Hepatocyte (in vitro differentiated cells): ENCODE data around the gene MARK1. TPM values are rescaled to one million over a fixed set of nuclear protein-coding genes. Genes with fewer than 3 reads are reported as not detected.

Experiments used
- DNase-seq: peaks from one replicate; pipeline ENCODE4 v3.0.0-alpha.2; 2016; ENCODE audit warnings: low spot score
- H2AFZ ChIP-seq: fragments of 200-600 bp; sonication (generic); 2 replicates; pipeline ENCODE4 v1.6.0; 2016; ENCODE audit warnings: antibody characterized with exemption, mild to moderate bottlenecking
- H3K27ac ChIP-seq: fragments of 200-600 bp; sonication (generic); 2 replicates; pipeline ENCODE4 v1.5.1; 2016; ENCODE audit warnings: mild to moderate bottlenecking
- H3K27me3 ChIP-seq: fragments of 200-600 bp; sonication (generic); 2 replicates; pipeline ENCODE4 v1.6.1; 2016
- H3K36me3 ChIP-seq: fragments of 200-600 bp; sonication (generic); replicated peaks from 2 replicates; pipeline ENCODE4 v1.5.1; 2016; ENCODE audit warnings: low read depth; ENCODE audit not compliant: insufficient read depth
- H3K4me1 ChIP-seq: fragments of 200-600 bp; sonication (generic); 2 replicates; pipeline ENCODE4 v1.5.1; 2016; ENCODE audit warnings: mild to moderate bottlenecking, moderate library complexity; ENCODE audit not compliant: insufficient read depth
- H3K4me2 ChIP-seq: fragments of 200-600 bp; sonication (generic); 2 replicates; pipeline ENCODE4 v1.6.0; 2016
- H3K4me3 ChIP-seq: fragments of 200-600 bp; sonication (generic); 2 replicates; pipeline ENCODE4 v1.5.1; 2016; ENCODE audit warnings: mild to moderate bottlenecking
- H3K79me2 ChIP-seq: fragments of 200-600 bp; sonication (generic); 2 replicates; pipeline ENCODE4 v1.6.0; 2017; ENCODE audit warnings: mild to moderate bottlenecking
- H3K9me2 ChIP-seq: fragments of 200-600 bp; sonication (generic); replicated peaks from 2 replicates; pipeline ENCODE4 v1.6.0; 2017; ENCODE audit warnings: mild to moderate bottlenecking; ENCODE audit not compliant: insufficient read depth
- H3K9me3 ChIP-seq: fragments of 200-600 bp; sonication (generic); 2 replicates; pipeline ENCODE4 v1.5.1; 2016; ENCODE audit warnings: low read depth, mild to moderate bottlenecking
- H4K20me1 ChIP-seq: fragments of 200-600 bp; sonication (generic); 2 replicates; pipeline ENCODE4 v1.6.0; 2016; ENCODE audit warnings: mild to moderate bottlenecking; ENCODE audit not compliant: insufficient read depth, poor library complexity, severe bottlenecking
- EZH2 ChIP-seq: fragments of 200-600 bp; sonication (generic); IDR thresholded peaks from 2 replicates; pipeline ENCODE4 v1.6.1; 2016; ENCODE audit warnings: antibody characterized with exemption, mild to moderate bottlenecking, borderline replicate concordance
- EZH2phosphoT487 ChIP-seq: fragments of 200-600 bp; sonication (generic); IDR thresholded peaks from one replicate; pipeline ENCODE4 v1.6.1; 2018; ENCODE audit warnings: antibody characterized with exemption, mild to moderate bottlenecking, low read depth, moderate library complexity; ENCODE audit not compliant: unreplicated experiment, severe bottlenecking
- WGBS: methylation state at CpG from one replicate; pipeline ENCODE4 v1.1.6; 2016; ENCODE audit warnings: low lambda C conversion rate; ENCODE audit errors: missing lambda C conversion rate; 5-methylcytosine and 5-hydroxymethylcytosine counted together
- polyA plus RNA-seq: library from polyadenylated mRNA; unstranded; fragments of >200 nt; fragmentation: Nextera tagmentation; extraction: Ambion mirVana; gene quantifications from 2 replicates; pipeline ENCODE4 v1.2.1, GENCODE V29; 2016
- total RNA-seq: library from RNA; depleted of rRNA; stranded (reverse); fragments of >200 nt; gene quantifications from 2 replicates; pipeline ENCODE4 v1.2.3, GENCODE V29; 2014
- TF ChIP-seq, protein P1 (sequence below): fragments of 200-600 bp; sonication (generic); IDR thresholded peaks from 2 replicates; pipeline ENCODE4 v1.5.1; 2016; ENCODE audit warnings: antibody characterized with exemption, mild to moderate bottlenecking; ENCODE audit not compliant: poor library complexity

The MARK1 gene
- total and polyA plus RNA-seq, 2 experiments from 2014 or later: 1.9 to 7.1 TPM

DNA sequence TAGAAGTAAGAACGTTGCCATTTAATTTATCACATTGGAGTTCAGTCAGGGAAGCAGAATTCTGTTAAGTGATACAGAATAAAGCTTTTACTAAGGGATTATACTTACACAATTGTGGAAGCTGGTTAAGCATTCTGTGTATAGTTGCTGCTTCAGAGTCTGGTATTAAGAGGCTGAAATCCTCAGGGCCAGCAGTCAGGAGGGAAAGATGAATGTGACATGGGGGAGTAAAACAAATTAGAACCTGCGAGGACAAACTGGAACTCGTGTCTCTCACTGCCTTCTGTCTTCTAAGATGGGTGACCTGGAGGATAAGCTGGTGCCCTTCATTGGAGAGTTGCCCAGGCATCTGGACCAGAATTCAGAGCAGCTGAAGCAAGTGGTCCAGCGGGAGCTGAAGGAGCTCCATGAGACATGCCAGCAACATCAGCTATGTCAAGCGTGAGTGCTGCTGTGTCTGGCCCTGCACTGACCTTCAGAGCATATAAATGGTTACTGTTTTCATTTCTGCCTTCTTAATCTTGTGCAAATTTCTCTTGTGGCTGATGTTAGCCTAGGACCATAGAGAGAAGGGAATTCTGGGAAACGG is 23.0 kb downstream of the MARK1 start:
- H3K9me2 ChIP-seq: no peaks in the 10 kb centered on the region
- H4K20me1 ChIP-seq: no peaks in the 10 kb centered on the region
- no peaks in the 10 kb centered on the region for H3K36me3 ChIP-seq
- H3K9me3 ChIP-seq: no peaks in the 10 kb centered on the region
- peaks cover 14% of the 10 kb centered on the region for H3K79me2 ChIP-seq
- H3K27ac ChIP-seq: no peak overlapping the region
- H2AFZ ChIP-seq: no peak overlapping the region
- TF ChIP-seq EZH2: no peak
- no peak for TF ChIP-seq EZH2phosphoT487
- TF ChIP-seq, protein P1, sequence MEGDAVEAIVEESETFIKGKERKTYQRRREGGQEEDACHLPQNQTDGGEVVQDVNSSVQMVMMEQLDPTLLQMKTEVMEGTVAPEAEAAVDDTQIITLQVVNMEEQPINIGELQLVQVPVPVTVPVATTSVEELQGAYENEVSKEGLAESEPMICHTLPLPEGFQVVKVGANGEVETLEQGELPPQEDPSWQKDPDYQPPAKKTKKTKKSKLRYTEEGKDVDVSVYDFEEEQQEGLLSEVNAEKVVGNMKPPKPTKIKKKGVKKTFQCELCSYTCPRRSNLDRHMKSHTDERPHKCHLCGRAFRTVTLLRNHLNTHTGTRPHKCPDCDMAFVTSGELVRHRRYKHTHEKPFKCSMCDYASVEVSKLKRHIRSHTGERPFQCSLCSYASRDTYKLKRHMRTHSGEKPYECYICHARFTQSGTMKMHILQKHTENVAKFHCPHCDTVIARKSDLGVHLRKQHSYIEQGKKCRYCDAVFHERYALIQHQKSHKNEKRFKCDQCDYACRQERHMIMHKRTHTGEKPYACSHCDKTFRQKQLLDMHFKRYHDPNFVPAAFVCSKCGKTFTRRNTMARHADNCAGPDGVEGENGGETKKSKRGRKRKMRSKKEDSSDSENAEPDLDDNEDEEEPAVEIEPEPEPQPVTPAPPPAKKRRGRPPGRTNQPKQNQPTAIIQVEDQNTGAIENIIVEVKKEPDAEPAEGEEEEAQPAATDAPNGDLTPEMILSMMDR: no peak
- no peaks in the 10 kb centered on the region for H3K4me1 ChIP-seq
- no peaks in the 10 kb centered on the region for H3K27me3 ChIP-seq
- DNase-seq: no peak
- H3K4me2 ChIP-seq: no peak overlapping the region
- no peak overlapping the region for H3K4me3 ChIP-seq
- 89% methylated on average over 6 of the region's 6 CpGs for WGBS

DNA sequence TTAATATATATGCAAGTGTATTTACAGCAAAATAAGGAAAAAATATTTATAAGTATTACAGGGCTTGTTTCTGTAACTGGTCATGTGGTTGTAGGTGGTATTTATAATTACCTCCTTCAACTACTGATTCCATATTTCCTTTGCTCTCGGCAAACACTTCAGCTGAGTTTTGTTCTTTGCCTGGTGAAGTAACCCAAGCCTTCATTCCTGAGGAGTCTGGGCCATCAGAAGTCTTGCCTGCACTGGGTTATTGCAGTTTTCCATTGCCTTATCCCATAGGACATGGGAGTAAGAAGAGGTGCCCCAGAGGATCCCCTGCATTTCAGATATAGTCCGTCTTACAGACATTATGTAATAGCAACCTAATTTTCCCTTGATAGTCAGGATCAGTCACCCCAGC is 23.8 kb downstream of the MARK1 start:
- no peaks in the 10 kb centered on the region for H3K27me3 ChIP-seq
- peaks cover 12% of the 10 kb centered on the region for H3K79me2 ChIP-seq
- no peaks in the 10 kb centered on the region for H3K4me1 ChIP-seq
- H3K9me3 ChIP-seq: no peaks in the 10 kb centered on the region
- no peak overlapping the region for H3K4me3 ChIP-seq
- H3K9me2 ChIP-seq: no peaks in the 10 kb centered on the region
- H3K27ac ChIP-seq: no peak overlapping the region
- H2AFZ ChIP-seq: no peak overlapping the region
- DNase-seq: no peak
- H4K20me1 ChIP-seq: no peaks in the 10 kb centered on the region
- no peaks in the 10 kb centered on the region for H3K36me3 ChIP-seq
- TF ChIP-seq EZH2phosphoT487 (no peak), EZH2 (no peak)
- TF ChIP-seq, protein P1: no peak
- no peak overlapping the region for H3K4me2 ChIP-seq
- 92% methylated on average over 2 of the region's 2 CpGs for WGBS

DNA sequence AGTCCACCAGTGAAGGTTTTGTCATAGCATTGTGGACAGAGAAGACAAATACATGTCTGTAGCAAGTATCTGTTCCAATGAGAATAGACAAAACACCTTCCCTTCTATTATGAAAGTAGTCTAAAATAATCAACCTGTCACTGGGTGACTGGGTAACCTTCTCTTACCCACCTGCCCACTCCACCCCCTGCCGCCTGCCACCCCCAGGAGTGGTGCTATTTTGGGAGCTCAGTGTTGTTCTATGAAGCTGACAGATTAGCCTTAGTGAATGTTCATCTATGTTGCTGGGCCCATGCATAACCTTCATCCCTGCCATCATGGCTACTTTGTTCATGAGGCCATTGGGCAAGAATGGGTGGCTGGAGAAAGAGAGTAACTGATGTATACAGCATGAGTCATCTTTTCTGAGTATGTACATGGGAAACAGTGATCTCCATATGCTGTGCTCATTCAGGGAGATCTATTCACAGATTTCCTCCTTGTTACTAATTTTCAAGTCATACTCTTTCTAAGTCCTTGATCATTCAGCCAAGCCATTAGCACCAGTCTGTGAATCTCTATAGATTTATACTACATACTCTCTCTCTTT is 24.8 kb downstream of the MARK1 start:
- no peaks in the 10 kb centered on the region for H3K27me3 ChIP-seq
- no peaks in the 10 kb centered on the region for H3K36me3 ChIP-seq
- H3K4me1 ChIP-seq: no peaks in the 10 kb centered on the region
- H3K9me3 ChIP-seq: no peaks in the 10 kb centered on the region
- DNase-seq: no peak
- no peaks in the 10 kb centered on the region for H4K20me1 ChIP-seq
- no peak overlapping the region for H3K27ac ChIP-seq
- H2AFZ ChIP-seq: no peak overlapping the region
- H3K79me2 ChIP-seq: peaks cover 6% of the 10 kb centered on the region
- H3K4me2 ChIP-seq: no peak overlapping the region
- no peaks in the 10 kb centered on the region for H3K9me2 ChIP-seq
- 100% methylated on average over 1 of the region's 1 CpG for WGBS
- no peak overlapping the region for H3K4me3 ChIP-seq
- TF ChIP-seq EZH2 (no peak), EZH2phosphoT487 (no peak)
- TF ChIP-seq, protein P1: no peak

DNA sequence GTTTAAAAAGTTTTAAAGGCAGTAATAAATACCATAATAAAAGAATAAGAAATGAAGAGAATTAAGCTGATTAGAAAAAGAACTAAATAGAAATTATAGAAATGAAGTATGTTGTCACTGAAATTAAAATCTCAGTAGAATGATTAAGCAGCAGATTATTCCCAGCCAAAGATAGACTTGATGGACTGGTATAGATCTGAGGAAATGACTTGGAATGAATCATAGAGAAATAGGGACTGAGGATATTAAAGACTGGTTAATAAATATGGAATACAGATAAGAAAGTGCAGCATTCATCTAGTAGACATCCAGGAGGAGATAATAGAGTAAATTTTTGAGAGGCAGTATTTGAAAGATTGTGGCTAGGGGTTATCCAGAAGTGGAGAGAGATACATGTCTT is 28.7 kb downstream of the MARK1 start:
- Histone ChIP-seq H3K4me3 (no peak overlapping the region), H2AFZ (no peak overlapping the region), H3K9me2 (no peaks in the 10 kb centered on the region), H3K27ac (no peak overlapping the region), H3K36me3 (no peaks in the 10 kb centered on the region), H3K9me3 (no peaks in the 10 kb centered on the region), H3K4me1 (no peaks in the 10 kb centered on the region), H3K27me3 (no peaks in the 10 kb centered on the region), H3K4me2 (no peak overlapping the region), H4K20me1 (no peaks in the 10 kb centered on the region), H3K79me2 (no peaks in the 10 kb centered on the region)
- TF ChIP-seq EZH2phosphoT487 (no peak), EZH2 (no peak)
- TF ChIP-seq, protein P1: no peak
- DNase-seq: no peak
